ENCODE data around the gene CLCNKB.

CLCNKB gene

DNA sequence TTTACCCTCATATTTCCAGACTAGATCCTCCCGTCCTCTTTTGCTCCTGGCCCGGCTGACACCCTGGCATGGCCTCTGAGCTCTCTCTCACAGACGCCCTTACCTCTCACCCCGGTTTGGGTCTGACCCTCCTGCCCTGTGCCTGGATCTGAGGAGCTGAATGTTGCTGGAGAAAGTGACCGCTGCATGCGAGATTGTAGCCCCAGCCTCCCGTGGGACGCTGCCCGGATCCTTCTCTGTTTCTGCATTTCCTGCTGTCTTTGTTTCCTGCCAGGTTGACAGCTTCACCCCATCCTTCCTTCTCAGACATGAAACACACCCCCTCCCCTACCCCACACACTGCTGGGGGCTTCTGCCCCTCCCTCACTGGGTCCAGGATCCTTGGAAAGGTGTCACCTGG is 20.3 kb downstream of the CLCNKB start:
- no peak overlapping the region for H3K27ac ChIP-seq (ENCODE audit: insufficient read depth in 1 of 2, low read depth in 1 of 2, low read length in 2 of 2, poor library complexity in 1 of 2, severe bottlenecking in 2 of 2)
- POLR2A ChIA-PET: no interaction called here
- H3K36me3 ChIP-seq (ENCODE audit: control insufficient read depth in 4 of 4, insufficient read depth in 4 of 4, low read length in 3 of 4): no peaks in the 10 kb centered on the region
- H3K9me3 ChIP-seq (ENCODE audit: control extremely low read depth in 1 of 5, control insufficient read depth in 4 of 5, insufficient read depth in 2 of 5, low read depth in 1 of 5, low read length in 4 of 5): no peaks in the 10 kb centered on the region
- DNase-seq: no peak
- no peak overlapping the region for H3K4me3 ChIP-seq (ENCODE audit: control insufficient read depth in 1 of 7, extremely low read depth in 1 of 7, insufficient read depth in 4 of 7, low read depth in 2 of 7, low read length in 6 of 7)
- H3K4me1 ChIP-seq (ENCODE audit: control extremely low read depth in 1 of 4, control insufficient read depth in 4 of 4, insufficient read depth in 4 of 4, low read length in 3 of 4): peaks cover 0 to 10% (median 4%) of the 10 kb centered on the region in 4 experiments
- WGBS (ENCODE audit: insufficient coverage): 65% methylated on average over 8 of the region's 9 CpGs
- H3K27me3 ChIP-seq (replicated peaks in 2 of 5; ENCODE audit: control insufficient read depth in 4 of 5, insufficient read depth in 5 of 5, low read length in 4 of 5): peaks cover 0 to 22% (median 10%) of the 10 kb centered on the region in 5 experiments
- CTCF ChIA-PET: interaction anchor here (1.1 to 1.6 kb wide), 3 partner anchors 9 to 14 kb away, joined by 5 to 6 read pairs (median 6); partner anchors contain the start of gene FAM131C

- H3K4me1 ChIP-seq (ENCODE audit: control extremely low read depth in 1 of 4, control insufficient read depth in 4 of 4, insufficient read depth in 4 of 4, low read length in 3 of 4): peaks cover 0 to 10% (median 4%) of the 10 kb centered on the region in 4 experiments
- H3K27ac ChIP-seq (ENCODE audit: insufficient read depth in 1 of 2, low read depth in 1 of 2, low read length in 2 of 2, poor library complexity in 1 of 2, severe bottlenecking in 2 of 2): no peak overlapping the region
- H3K36me3 ChIP-seq (ENCODE audit: control insufficient read depth in 4 of 4, insufficient read depth in 4 of 4, low read length in 3 of 4): no peaks in the 10 kb centered on the region
- 38% methylated on average over 13 of the region's 13 CpGs for WGBS (ENCODE audit: insufficient coverage)
- POLR2A ChIA-PET: no interaction called here
- DNase-seq: no peak
- no peaks in the 10 kb centered on the region for H3K9me3 ChIP-seq (ENCODE audit: control extremely low read depth in 1 of 5, control insufficient read depth in 4 of 5, insufficient read depth in 2 of 5, low read depth in 1 of 5, low read length in 4 of 5)
- no peak overlapping the region for H3K4me3 ChIP-seq (ENCODE audit: control insufficient read depth in 1 of 7, extremely low read depth in 1 of 7, insufficient read depth in 4 of 7, low read depth in 2 of 7, low read length in 6 of 7)
- CTCF ChIA-PET: interaction anchor here (0.6 to 1.6 kb wide), 5 partner anchors 8 to 56 kb away, joined by 3 to 6 read pairs (median 6); partner anchors contain the start of gene FAM131C
- H3K27me3 ChIP-seq (replicated peaks in 2 of 5; ENCODE audit: control insufficient read depth in 4 of 5, insufficient read depth in 5 of 5, low read length in 4 of 5): peaks cover 0 to 22% (median 10%) of the 10 kb centered on the region in 5 experiments
Observed at GRCh38 chr1:16064536-16065268, 21.1 kb downstream of the CLCNKB start.

DNA sequence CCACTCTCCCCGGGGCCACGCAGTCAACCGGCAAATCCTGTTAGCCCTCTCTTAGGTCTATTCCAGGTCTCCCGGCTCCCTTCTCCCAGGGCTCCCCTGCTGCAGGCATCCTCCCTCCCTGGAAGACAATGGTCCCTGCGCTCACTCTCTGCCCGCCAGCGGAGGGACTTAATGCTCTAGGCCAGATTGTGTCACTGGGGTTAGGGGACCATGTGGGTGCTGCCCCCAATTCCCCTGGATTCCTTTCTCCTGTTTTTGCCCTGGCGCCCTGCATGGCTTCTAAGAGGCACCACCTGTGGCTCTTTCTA is 21.6 kb downstream of the CLCNKB start:
- H3K27me3 ChIP-seq (replicated peaks in 2 of 5; ENCODE audit: control insufficient read depth in 4 of 5, insufficient read depth in 5 of 5, low read length in 4 of 5): peaks cover 0 to 22% (median 10%) of the 10 kb centered on the region in 5 experiments
- WGBS (ENCODE audit: insufficient coverage): 100% methylated on average over 4 of the region's 8 CpGs
- DNase-seq: no peak
- no peaks in the 10 kb centered on the region for H3K9me3 ChIP-seq (ENCODE audit: control extremely low read depth in 1 of 5, control insufficient read depth in 4 of 5, insufficient read depth in 2 of 5, low read depth in 1 of 5, low read length in 4 of 5)
- ChIA-PET POLR2A (interaction anchor here (0.7 kb wide), 1 partner anchor 138 kb away, joined by 3 read pairs; no protein-coding TSS in a partner anchor), CTCF (interaction anchor here (0.6 to 1.6 kb wide), 3 partner anchors 13 to 56 kb away, joined by 5 to 6 read pairs (median 6); no protein-coding TSS in a partner anchor)
- peaks cover 0 to 14% (median 5%) of the 10 kb centered on the region in 4 experiments for H3K4me1 ChIP-seq (ENCODE audit: control extremely low read depth in 1 of 4, control insufficient read depth in 4 of 4, insufficient read depth in 4 of 4, low read length in 3 of 4)
- H3K4me3 ChIP-seq (ENCODE audit: control insufficient read depth in 1 of 7, extremely low read depth in 1 of 7, insufficient read depth in 4 of 7, low read depth in 2 of 7, low read length in 6 of 7): no peak overlapping the region
- H3K36me3 ChIP-seq (ENCODE audit: control insufficient read depth in 4 of 4, insufficient read depth in 4 of 4, low read length in 3 of 4): no peaks in the 10 kb centered on the region
- H3K27ac ChIP-seq (ENCODE audit: insufficient read depth in 1 of 2, low read depth in 1 of 2, low read length in 2 of 2, poor library complexity in 1 of 2, severe bottlenecking in 2 of 2): no peak overlapping the region

DNA sequence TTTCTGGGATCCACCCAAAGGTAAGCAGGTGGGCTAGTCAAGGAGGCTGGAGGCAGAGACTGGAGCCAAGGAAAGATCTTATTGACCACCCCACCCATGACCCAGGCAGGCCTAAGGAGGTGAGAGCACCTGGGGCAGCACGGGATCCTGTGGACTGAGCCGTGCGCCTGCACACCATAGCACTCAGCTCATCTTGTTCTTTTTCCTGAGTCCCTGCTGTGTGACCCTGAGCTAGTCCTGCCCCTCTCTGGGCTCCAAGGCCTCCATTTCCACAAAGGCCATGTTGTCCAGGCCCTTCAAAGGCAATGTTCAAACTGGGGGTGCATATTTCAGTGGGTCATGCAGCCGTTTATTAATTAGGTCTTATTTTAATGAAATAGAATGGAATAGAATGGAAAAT is 22.7 kb downstream of the CLCNKB start:
- no peak for DNase-seq
- no peaks in the 10 kb centered on the region for H3K36me3 ChIP-seq (ENCODE audit: control insufficient read depth in 4 of 4, insufficient read depth in 4 of 4, low read length in 3 of 4)
- H3K27ac ChIP-seq (ENCODE audit: insufficient read depth in 1 of 2, low read depth in 1 of 2, low read length in 2 of 2, poor library complexity in 1 of 2, severe bottlenecking in 2 of 2): no peak overlapping the region
- CTCF ChIA-PET: interaction anchor here (1.8 to 2.3 kb wide), 2 partner anchors 11 to 13 kb away, joined by 4 to 8 read pairs; no protein-coding TSS in a partner anchor
- peaks cover 0 to 22% (median 12%) of the 10 kb centered on the region in 5 experiments for H3K27me3 ChIP-seq (replicated peaks in 2 of 5; ENCODE audit: control insufficient read depth in 4 of 5, insufficient read depth in 5 of 5, low read length in 4 of 5)
- POLR2A ChIA-PET: no interaction called here
- H3K4me3 ChIP-seq (ENCODE audit: control insufficient read depth in 1 of 7, extremely low read depth in 1 of 7, insufficient read depth in 4 of 7, low read depth in 2 of 7, low read length in 6 of 7): no peak overlapping the region
- H3K9me3 ChIP-seq (ENCODE audit: control extremely low read depth in 1 of 5, control insufficient read depth in 4 of 5, insufficient read depth in 2 of 5, low read depth in 1 of 5, low read length in 4 of 5): no peaks in the 10 kb centered on the region
- 100% methylated on average over 4 of the region's 4 CpGs for WGBS (ENCODE audit: insufficient coverage)
- H3K4me1 ChIP-seq (ENCODE audit: control extremely low read depth in 1 of 4, control insufficient read depth in 4 of 4, insufficient read depth in 4 of 4, low read length in 3 of 4): peaks cover 0 to 14% (median 5%) of the 10 kb centered on the region in 4 experiments

DNA sequence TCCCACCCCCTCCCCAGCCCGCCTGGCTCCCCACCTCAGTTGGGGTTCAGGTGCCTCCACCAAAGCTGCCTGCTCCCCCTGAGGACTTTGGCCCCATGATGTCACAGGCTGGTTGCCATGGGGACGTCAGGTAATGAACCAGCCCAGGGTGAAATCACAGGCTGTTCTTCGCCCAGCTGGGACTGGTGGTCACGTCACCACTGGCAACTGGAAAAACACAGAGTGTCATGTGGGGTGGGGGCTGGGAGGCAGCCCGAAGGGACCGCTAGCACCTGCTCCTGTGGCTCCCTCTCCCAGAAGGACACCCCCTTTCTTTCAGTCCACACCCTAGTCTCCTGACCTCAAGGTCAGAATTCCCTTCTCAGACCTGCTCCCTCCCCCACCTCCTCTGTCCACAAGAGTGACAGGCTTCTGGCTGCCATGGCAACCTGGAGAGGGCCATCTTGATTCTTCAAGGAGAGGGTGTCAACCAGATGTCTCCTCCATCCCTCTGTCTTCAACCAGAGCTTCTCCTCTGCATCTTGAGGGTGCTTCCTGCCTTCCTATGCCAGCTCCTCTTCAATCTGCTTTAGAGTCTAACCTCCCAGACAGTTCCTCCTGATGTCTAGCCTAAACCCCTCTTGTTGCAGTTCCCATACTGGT is 23.7 kb downstream of the CLCNKB start:
- H3K4me1 ChIP-seq (ENCODE audit: control extremely low read depth in 1 of 4, control insufficient read depth in 4 of 4, insufficient read depth in 4 of 4, low read length in 3 of 4): peaks cover 0 to 14% (median 5%) of the 10 kb centered on the region in 4 experiments
- H3K27me3 ChIP-seq (replicated peaks in 2 of 5; ENCODE audit: control insufficient read depth in 4 of 5, insufficient read depth in 5 of 5, low read length in 4 of 5): peaks cover 0 to 26% (median 14%) of the 10 kb centered on the region in 5 experiments
- CTCF ChIA-PET: interaction anchor here (1.1 to 3.0 kb wide), 4 partner anchors 8 to 57 kb away, joined by 3 to 8 read pairs (median 6); no protein-coding TSS in a partner anchor
- no peaks in the 10 kb centered on the region for H3K36me3 ChIP-seq (ENCODE audit: control insufficient read depth in 4 of 4, insufficient read depth in 4 of 4, low read length in 3 of 4)
- 92% methylated on average over 1 of the region's 6 CpGs for WGBS (ENCODE audit: insufficient coverage)
- H3K27ac ChIP-seq (ENCODE audit: insufficient read depth in 1 of 2, low read depth in 1 of 2, low read length in 2 of 2, poor library complexity in 1 of 2, severe bottlenecking in 2 of 2): no peak overlapping the region
- no peaks in the 10 kb centered on the region for H3K9me3 ChIP-seq (ENCODE audit: control extremely low read depth in 1 of 5, control insufficient read depth in 4 of 5, insufficient read depth in 2 of 5, low read depth in 1 of 5, low read length in 4 of 5)
- peak in 2 of 3 donors; percentile 51 to 68 for DNase-seq
- POLR2A ChIA-PET: no interaction called here
- no peak overlapping the region for H3K4me3 ChIP-seq (ENCODE audit: control insufficient read depth in 1 of 7, extremely low read depth in 1 of 7, insufficient read depth in 4 of 7, low read depth in 2 of 7, low read length in 6 of 7)

- WGBS (ENCODE audit: insufficient coverage): 88% methylated on average over 13 of the region's 13 CpGs
- Histone ChIP-seq H3K27me3 (replicated peaks in 2 of 5; ENCODE audit: control insufficient read depth in 4 of 5, insufficient read depth in 5 of 5, low read length in 4 of 5) (peaks cover 0 to 32% (median 20%) of the 10 kb centered on the region in 5 experiments), H3K27ac (ENCODE audit: insufficient read depth in 1 of 2, low read depth in 1 of 2, low read length in 2 of 2, poor library complexity in 1 of 2, severe bottlenecking in 2 of 2) (no peak overlapping the region), H3K36me3 (ENCODE audit: control insufficient read depth in 4 of 4, insufficient read depth in 4 of 4, low read length in 3 of 4) (no peaks in the 10 kb centered on the region), H3K4me1 (ENCODE audit: control extremely low read depth in 1 of 4, control insufficient read depth in 4 of 4, insufficient read depth in 4 of 4, low read length in 3 of 4) (peaks cover 0 to 15% (median 6%) of the 10 kb centered on the region in 4 experiments), H3K9me3 (ENCODE audit: control extremely low read depth in 1 of 5, control insufficient read depth in 4 of 5, insufficient read depth in 2 of 5, low read depth in 1 of 5, low read length in 4 of 5) (no peaks in the 10 kb centered on the region), H3K4me3 (ENCODE audit: control insufficient read depth in 1 of 7, extremely low read depth in 1 of 7, insufficient read depth in 4 of 7, low read depth in 2 of 7, low read length in 6 of 7) (no peak overlapping the region)
- ChIA-PET POLR2A (no interaction called here), CTCF (interaction anchor here (1.0 to 3.0 kb wide), 4 partner anchors 8 to 58 kb away, joined by 3 to 8 read pairs (median 6); no protein-coding TSS in a partner anchor)
- peak in 1 of 3 donors; percentile 21 for DNase-seq
Observed at GRCh38 chr1:16067933-16068332, 24.4 kb downstream of the CLCNKB start.
